Muscle layer of duodenum (tissue), 2 donors: ENCODE data around the gene EGLN2.
A peak's percentile ranks its signal among the peaks of the same experiment; 100 is the strongest.
"Not testable (repeated sequence)": the region's sequence is repeated elsewhere in the genome, so short reads cannot be mapped to it uniquely, and the experiment has no call there.

ENCODE experiments used
- H3K27ac ChIP-seq: one replicate; pipeline ENCODE4 v1.7.0; 2013; ENCODE audit warnings: mild to moderate bottlenecking, low read length
- H3K27me3 ChIP-seq: one replicate; pipeline ENCODE4 v1.7.0; 2013; ENCODE audit warnings: low read depth, mild to moderate bottlenecking, control low read depth, low read length
- H3K36me3 ChIP-seq, 2 donors: one replicate each; pipeline ENCODE4 v1.7.0; 2013; ENCODE audit warnings: low read length in 2 of 2, control low read depth in 1 of 2, mild to moderate bottlenecking in 1 of 2; ENCODE audit not compliant: insufficient read depth in 2 of 2, control insufficient read depth in 1 of 2
- H3K4me1 ChIP-seq, 2 donors: one replicate each; pipeline ENCODE4 v1.7.0; 2013; ENCODE audit warnings: low read length in 2 of 2, mild to moderate bottlenecking in 2 of 2, control low read depth in 1 of 2, moderate library complexity in 1 of 2; ENCODE audit not compliant: insufficient read depth in 2 of 2, control insufficient read depth in 1 of 2
- H3K4me3 ChIP-seq, 2 donors: one replicate each; pipeline ENCODE4 v1.7.0; 2013; ENCODE audit warnings: low read length in 2 of 2, low read depth in 1 of 2, mild to moderate bottlenecking in 1 of 2
- H3K9me3 ChIP-seq, 2 donors: one replicate each; pipeline ENCODE4 v1.7.0; 2013; ENCODE audit warnings: low read length in 2 of 2, control low read depth in 1 of 2, mild to moderate bottlenecking in 1 of 2; ENCODE audit not compliant: control insufficient read depth in 1 of 2
- donor health status: healthy.

Gene EGLN2

DNA sequence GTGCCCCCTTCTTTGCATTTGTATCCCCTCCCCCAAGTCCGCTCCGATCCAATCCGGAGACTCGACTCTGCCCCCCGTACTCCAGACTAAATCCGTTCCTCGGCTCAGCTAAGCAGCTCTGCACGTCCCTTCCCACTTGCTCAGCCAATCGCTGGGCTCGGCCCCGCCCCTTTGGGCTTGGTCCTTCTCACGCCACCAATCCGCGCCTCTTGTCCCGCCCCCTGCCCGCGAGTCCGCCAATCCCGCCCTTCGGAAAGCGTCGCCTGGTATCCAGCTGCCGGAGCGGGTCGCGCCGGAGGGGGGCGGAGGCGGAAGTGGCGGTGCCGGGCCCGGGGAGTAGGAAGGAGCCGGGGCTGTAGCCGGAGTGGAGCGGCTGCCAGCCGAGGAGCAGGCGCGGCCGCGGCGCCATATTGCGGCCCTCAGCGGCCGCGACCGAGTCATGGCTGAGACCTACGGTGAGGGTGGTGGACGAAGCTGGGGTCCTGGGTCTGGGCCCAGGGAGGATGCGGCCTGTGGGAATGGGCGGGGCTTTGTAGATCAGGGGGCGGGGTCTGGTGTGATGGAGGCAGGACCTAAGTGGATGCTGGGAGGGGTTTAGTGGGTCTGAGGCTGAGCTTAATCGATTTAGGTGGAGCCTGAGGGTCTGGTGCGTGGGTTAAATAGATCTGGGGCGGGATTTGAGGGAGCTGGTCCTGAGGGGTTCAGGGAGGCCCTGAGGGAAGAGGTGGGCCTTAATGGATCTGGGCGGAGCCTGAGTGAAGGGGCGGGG, 20.9 kb upstream of the EGLN2 start, which contains the start of gene RAB4B:
Gene RAB4B, plus strand, starts transcription at position 311 of the 769 bp plus-strand sequence. Its CDS starts 129 bp downstream, at position 440.
- H3K27me3 ChIP-seq: no peaks in the 10 kb centered on the region
- H3K4me3 ChIP-seq: peak within 1 kb of the TSS; percentile 62 to 95
- H3K9me3 ChIP-seq: no peaks in the 10 kb centered on the region
- H3K4me1 ChIP-seq: peaks cover 9 to 14% of the 10 kb centered on the region in 2 donors
- H3K36me3 ChIP-seq: peaks cover 0 to 3% of the 10 kb centered on the region in 2 donors
- peak within 1 kb of the TSS; percentile 99 for H3K27ac ChIP-seq

- H3K9me3 ChIP-seq: no peaks in the 10 kb centered on the region
Measured at GRCh38 chr19:40778706-40779284, 20.2 kb upstream of the EGLN2 start.

DNA sequence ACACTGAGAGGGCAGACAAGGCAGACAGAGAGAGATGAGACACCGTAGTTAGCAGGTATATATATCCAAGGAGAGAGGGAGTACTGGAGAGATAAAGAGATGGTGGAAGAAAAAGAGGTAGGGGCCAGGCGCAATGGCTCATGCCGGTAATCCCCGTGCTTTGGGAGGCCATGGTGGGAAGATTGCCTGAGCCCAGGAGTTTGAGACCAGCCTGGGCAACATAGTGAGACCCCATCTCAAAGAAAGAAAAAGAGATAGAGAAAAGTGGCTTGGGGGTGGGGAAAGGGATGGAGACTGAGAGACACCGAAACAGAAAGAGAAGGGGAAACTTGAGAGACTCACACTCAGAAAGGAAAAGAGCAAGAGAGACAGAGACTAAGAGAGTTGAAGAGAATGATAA, 18.4 kb upstream of the EGLN2 start:
- no peaks in the 10 kb centered on the region for H3K9me3 ChIP-seq

More at GRCh38 chr19:40778706-40779284, 20.2 kb upstream of the EGLN2 start:
- Histone ChIP-seq H3K27ac (peak overlapping the region; percentile 99), H3K4me1 (peaks cover 9 to 14% of the 10 kb centered on the region in 2 donors), H3K36me3 (peaks cover 0 to 3% of the 10 kb centered on the region in 2 donors), H3K27me3 (no peaks in the 10 kb centered on the region), H3K4me3 (peak overlapping the region; percentile 62 to 95)

GRCh38 chr19:40781140-40781539, 17.9 kb upstream of the EGLN2 start:
- no peak overlapping the region for H3K27ac ChIP-seq
- H3K27me3 ChIP-seq: no peaks in the 10 kb centered on the region
- peaks cover 0 to 3% of the 10 kb centered on the region in 2 donors for H3K36me3 ChIP-seq
- H3K4me3 ChIP-seq: no peak overlapping the region
- H3K9me3 ChIP-seq: no peaks in the 10 kb centered on the region
- H3K4me1 ChIP-seq: peaks cover 9 to 14% of the 10 kb centered on the region in 2 donors

More for the DNA sequence above, 18.4 kb upstream of the EGLN2 start:
- Histone ChIP-seq H3K27ac (no peak overlapping the region), H3K4me1 (peaks cover 9 to 14% of the 10 kb centered on the region in 2 donors), H3K36me3 (peaks cover 0 to 3% of the 10 kb centered on the region in 2 donors), H3K27me3 (no peaks in the 10 kb centered on the region), H3K4me3 (no peak overlapping the region)

DNA sequence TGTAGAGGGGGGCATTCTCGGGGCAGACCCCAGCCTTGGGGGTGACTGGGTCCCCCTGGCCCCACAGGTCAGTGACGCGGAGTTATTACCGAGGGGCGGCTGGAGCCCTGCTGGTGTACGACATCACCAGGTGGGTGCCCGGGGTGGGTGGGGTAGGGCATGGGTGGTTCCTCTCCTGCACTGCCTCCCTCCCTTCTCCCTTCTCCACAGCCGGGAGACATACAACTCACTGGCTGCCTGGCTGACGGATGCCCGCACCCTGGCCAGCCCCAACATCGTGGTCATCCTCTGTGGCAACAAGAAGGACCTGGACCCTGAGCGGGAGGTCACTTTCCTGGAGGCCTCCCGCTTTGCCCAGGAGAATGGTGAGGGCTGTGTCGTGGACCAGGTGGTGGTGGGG, 15.3 kb upstream of the EGLN2 start:
- Histone ChIP-seq H3K36me3 (peaks cover 0 to 18% of the 10 kb centered on the region in 2 donors), H3K9me3 (no peaks in the 10 kb centered on the region), H3K27me3 (no peaks in the 10 kb centered on the region)

GRCh38 chr19:40784146-40784545, 14.8 kb upstream of the EGLN2 start:
- H3K4me3 ChIP-seq: not testable (repeated sequence)

More for the DNA sequence above, 15.3 kb upstream of the EGLN2 start:
- H3K4me3 ChIP-seq: no peak overlapping the region
- H3K27ac ChIP-seq: no peak overlapping the region
- H3K4me1 ChIP-seq: peaks cover 4 to 5% of the 10 kb centered on the region in 2 donors

GRCh38 chr19:40785526-40785925, 13.5 kb upstream of the EGLN2 start:
- no peak overlapping the region for H3K4me3 ChIP-seq
- H3K9me3 ChIP-seq: no peaks in the 10 kb centered on the region
- H3K36me3 ChIP-seq: peaks cover 6 to 26% of the 10 kb centered on the region in 2 donors
- no peak overlapping the region for H3K27ac ChIP-seq
- H3K4me1 ChIP-seq: no peaks in the 10 kb centered on the region
- H3K27me3 ChIP-seq: no peaks in the 10 kb centered on the region

More at GRCh38 chr19:40784146-40784545, 14.8 kb upstream of the EGLN2 start:
- H3K9me3 ChIP-seq, H3K27ac ChIP-seq, H3K4me1 ChIP-seq, H3K27me3 ChIP-seq: not testable (repeated sequence)
- H3K36me3 ChIP-seq: peaks cover 0 to 18% of the 10 kb centered on the region in 2 donors

DNA sequence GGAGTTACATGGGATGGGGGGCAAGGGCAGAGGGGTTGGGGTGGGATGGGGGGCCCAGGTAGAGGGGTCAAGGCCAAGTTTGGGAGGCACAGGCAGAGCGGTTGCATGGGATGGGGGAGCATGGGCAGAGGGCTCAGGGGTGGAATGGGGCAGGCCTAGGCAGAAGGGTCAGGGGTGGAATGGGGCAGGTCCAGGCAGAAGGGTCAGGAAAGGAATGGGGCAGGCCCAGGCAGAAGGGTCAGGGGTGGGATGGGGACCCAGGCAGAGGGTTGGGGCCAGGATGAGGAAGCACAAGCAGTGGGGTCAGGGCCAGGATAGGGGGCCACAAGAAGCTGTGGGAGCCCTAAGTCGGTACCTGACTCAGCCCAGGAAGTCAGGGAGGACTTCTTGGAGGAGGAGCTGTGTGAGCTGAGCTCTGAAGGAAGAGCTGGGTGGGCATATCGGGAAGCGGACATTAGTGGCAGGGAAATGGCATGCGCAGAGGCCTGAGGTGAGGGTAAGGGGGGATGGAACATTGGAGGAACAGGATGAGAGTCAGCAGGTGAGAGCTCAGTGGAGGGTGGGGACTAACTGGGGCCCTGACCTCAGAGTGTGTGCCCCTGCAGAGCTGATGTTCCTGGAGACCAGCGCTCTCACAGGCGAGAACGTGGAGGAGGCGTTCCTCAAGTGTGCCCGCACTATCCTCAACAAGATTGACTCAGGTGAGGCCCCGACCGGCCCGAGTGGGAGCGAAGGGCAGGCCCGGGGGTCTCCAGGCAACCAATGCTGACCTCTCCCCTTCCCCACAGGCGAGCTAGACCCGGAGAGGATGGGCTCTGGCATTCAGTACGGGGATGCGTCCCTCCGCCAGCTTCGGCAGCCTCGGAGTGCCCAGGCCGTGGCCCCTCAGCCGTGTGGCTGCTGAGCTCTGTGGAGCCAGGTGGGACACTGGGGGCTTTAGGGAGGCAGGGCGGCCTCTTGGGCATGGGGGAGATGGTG, 12.6 kb upstream of the EGLN2 start:
- Histone ChIP-seq H3K9me3 (no peaks in the 10 kb centered on the region), H3K4me3 (no peak overlapping the region), H3K27ac (no peak overlapping the region), H3K4me1 (no peaks in the 10 kb centered on the region), H3K27me3 (no peaks in the 10 kb centered on the region), H3K36me3 (peaks cover 6 to 28% of the 10 kb centered on the region in 2 donors)

- Histone ChIP-seq H3K36me3 (peaks cover 6 to 38% of the 10 kb centered on the region in 2 donors), H3K27me3 (no peaks in the 10 kb centered on the region), H3K9me3 (no peaks in the 10 kb centered on the region), H3K4me1 (no peaks in the 10 kb centered on the region), H3K4me3 (no peak overlapping the region), H3K27ac (no peak overlapping the region)
Measured at GRCh38 chr19:40791349-40791748, 7.6 kb upstream of the EGLN2 start.

DNA sequence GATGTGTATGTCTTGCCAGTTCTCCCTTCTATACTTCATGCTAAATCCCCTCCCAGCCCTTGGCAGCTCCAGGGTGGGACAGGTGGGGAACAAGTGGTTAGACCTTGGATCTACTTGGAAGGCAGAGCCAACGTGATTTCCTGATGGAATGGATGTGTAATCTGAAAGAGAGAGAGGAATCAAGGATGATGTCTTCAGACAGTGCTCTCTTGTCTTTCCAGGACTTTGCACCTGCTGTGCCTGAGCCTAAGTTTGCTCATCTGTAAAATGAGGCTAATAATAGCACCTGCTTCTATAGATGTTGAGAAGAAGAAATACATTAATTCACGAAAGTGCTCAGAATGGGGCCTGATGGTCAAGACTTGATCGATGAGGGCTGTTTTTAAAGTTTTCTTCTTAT, 7.0 kb upstream of the EGLN2 start:
- Histone ChIP-seq H3K4me3 (no peak overlapping the region), H3K4me1 (no peaks in the 10 kb centered on the region), H3K27ac (no peak overlapping the region), H3K36me3 (peaks cover 6 to 32% of the 10 kb centered on the region in 2 donors), H3K27me3 (no peaks in the 10 kb centered on the region), H3K9me3 (no peaks in the 10 kb centered on the region)
